K562 (cell line): ENCODE data around the gene ARMCX5. TPM values are rescaled to one million over a fixed set of nuclear protein-coding genes. Genes with fewer than 3 reads are reported as not detected.
A peak's percentile ranks its signal among the peaks of the same experiment; 100 is the strongest.

ENCODE experiments used
- ATAC-seq: fragments of 200-7000 bp; cut with Tn5 transposase; 3 replicates; pipeline ENCODE4 v1.9.1; 2020; ENCODE audit warnings: moderate library complexity
- BruUV-seq: library from RNA; stranded (reverse); fragments of 400-500 nt; replicated peaks from 2 replicates; lab custom pipeline; 2021; lab: Mats Ljungman, UMichigan
- CTCF ChIA-PET: fragments of 300-600 bp; formaldehyde crosslinking; extraction: SDS; loops from one replicate; lab custom pipeline; 2021; ENCODE audit warnings: low intra/inter-chr PET ratio; lab: Yijun Ruan, JAX
- POLR2A ChIA-PET: fragments of 300-600, 350-650 bp; sonication (Branson Sonifier 250); formaldehyde crosslinking; extraction: SDS; loops from one replicate; lab custom pipeline; 2021; ENCODE audit warnings: antibody characterized with exemption, inconsistent platforms; lab: Yijun Ruan, JAX
- DNase-seq, 4 experiments: peaks; one replicate each; pipeline versions ENCODE4 v3.0.0 to v3.0.0-alpha.2; 2011 to 2018; ENCODE audit warnings: low spot score in 3 of 4, mixed read lengths in 3 of 4; ENCODE audit errors: extremely low read depth in 1 of 4
- FAIRE-seq: peaks from 2 replicates; lab custom pipeline; 2011; peaks lifted over from hg19 to GRCh38; lab: Jason Lieb, UNC
- H2AFZ ChIP-seq: 2 replicates; pipeline ENCODE4 v1.6.0; 2011; ENCODE audit warnings: low read depth, low read length, control low read depth, inconsistent platforms
- H3K27ac ChIP-seq: fragments of 200-600 bp; 3 replicates; pipeline ENCODE4 v1.8.0; 2011; ENCODE audit warnings: low read depth, mild to moderate bottlenecking, control low read depth, inconsistent platforms, low read length, moderate library complexity, mixed read lengths; ENCODE audit errors: extremely low read depth
- H3K27me3 ChIP-seq, 2 experiments: fragments of 300-600 bp in 1 of 2; 2 replicates in 1 of 2; 3 replicates in 1 of 2; pipeline versions ENCODE4 v1.6.0 to v1.8.0; 2011; ENCODE audit warnings: inconsistent platforms in 2 of 2, low read length in 2 of 2, mild to moderate bottlenecking in 1 of 2, mixed read lengths in 1 of 2, moderate library complexity in 1 of 2; ENCODE audit not compliant: control insufficient read depth in 2 of 2, insufficient read depth in 2 of 2
- H3K36me3 ChIP-seq: fragments of 300-600 bp; 3 replicates; pipeline ENCODE4 v1.8.0; 2011; ENCODE audit warnings: mild to moderate bottlenecking, low read length, inconsistent platforms; ENCODE audit not compliant: control insufficient read depth, insufficient read depth
- H3K4me1 ChIP-seq, 2 experiments: fragments of 200-600 bp in 1 of 2; replicated peaks in 1 of 2; 2 replicates in 1 of 2; 3 replicates in 1 of 2; pipeline versions ENCODE4 v1.5.1 to v1.8.0; 2011; ENCODE audit warnings: inconsistent platforms in 2 of 2, low read length in 2 of 2, mild to moderate bottlenecking in 1 of 2, mixed read lengths in 1 of 2, moderate library complexity in 1 of 2; ENCODE audit not compliant: control insufficient read depth in 2 of 2, insufficient read depth in 2 of 2
- H3K4me2 ChIP-seq: 2 replicates; pipeline ENCODE4 v1.6.1; 2011; ENCODE audit warnings: low read length, control low read depth, inconsistent platforms, mixed read lengths; ENCODE audit not compliant: insufficient read depth
- H3K4me3 ChIP-seq: fragments of 200-600 bp; sonication (generic), shearing (Covaris generic); 2 replicates; pipeline ENCODE4 v1.5.1; 2016; ENCODE audit warnings: control low read depth, inconsistent platforms
- H3K79me2 ChIP-seq: fragments of 200-600 bp; 3 replicates; pipeline ENCODE4 v1.8.0; 2011; ENCODE audit warnings: low read length, inconsistent platforms; ENCODE audit not compliant: control insufficient read depth, insufficient read depth
- H3K9ac ChIP-seq, 2 experiments: 2 replicates each; pipeline versions ENCODE4 v1.6.0 to v1.6.1; 2011; ENCODE audit warnings: low read depth in 2 of 2, low read length in 2 of 2, control low read depth in 1 of 2, inconsistent platforms in 1 of 2, mild to moderate bottlenecking in 1 of 2, mixed read lengths in 1 of 2; ENCODE audit not compliant: insufficient read depth in 1 of 2
- H3K9me1 ChIP-seq: one replicate; pipeline ENCODE4 v1.6.0; 2011; ENCODE audit warnings: inconsistent platforms, mild to moderate bottlenecking, low read length, moderate library complexity; ENCODE audit not compliant: control insufficient read depth, insufficient read depth
- H3K9me3 ChIP-seq: replicated peaks from 2 replicates; pipeline ENCODE4 v1.5.1; 2011; ENCODE audit warnings: low read depth, low read length, inconsistent platforms; ENCODE audit not compliant: control insufficient read depth, insufficient read depth
- H4K20me1 ChIP-seq: replicated peaks from 2 replicates; pipeline ENCODE4 v1.6.1; 2011; ENCODE audit warnings: low read length, inconsistent platforms, mixed read lengths; ENCODE audit not compliant: control insufficient read depth, insufficient read depth
- CBFA2T3 ChIP-seq: fragments of 450-650 bp; IDR thresholded peaks from 2 replicates; pipeline ENCODE4 v1.6.1; 2017
- CCAR2 ChIP-seq: fragments of 200-400 bp; formaldehyde crosslinking; IDR thresholded peaks from 2 replicates; pipeline ENCODE4 v1.6.1; 2017; ENCODE audit warnings: mild to moderate bottlenecking, low read depth, low read length
- CEBPZ ChIP-seq: fragments of 150-350 bp; IDR thresholded peaks from 2 replicates; pipeline ENCODE4 v1.6.1; 2014; ENCODE audit warnings: low read depth, mild to moderate bottlenecking, low read length, borderline replicate concordance
- IFI16 ChIP-seq: fragments of 250-450 bp; sonication (Bioruptor Pico); IDR thresholded peaks from 2 replicates; pipeline ENCODE4 v2.1.2; 2022; ENCODE audit warnings: mild to moderate bottlenecking, inconsistent platforms
- MTA2 ChIP-seq: fragments of 450-650 bp; IDR thresholded peaks from 2 replicates; pipeline ENCODE4 v1.6.1; 2016; ENCODE audit warnings: low read depth
- PTBP1 ChIP-seq: fragments of 200-400 bp; formaldehyde crosslinking; IDR thresholded peaks from 2 replicates; pipeline ENCODE4 v1.6.1; 2017; ENCODE audit warnings: low read depth, low read length
- SREBF2 ChIP-seq: sonication (generic); formaldehyde crosslinking; IDR thresholded peaks from 2 replicates; pipeline ENCODE4 v1.4.0; 2020; ENCODE audit warnings: mild to moderate bottlenecking, missing genetic modification reagents
- SRSF1 ChIP-seq: fragments of 200-400 bp; formaldehyde crosslinking; IDR thresholded peaks from 2 replicates; pipeline ENCODE4 v1.6.1; 2017; ENCODE audit warnings: mild to moderate bottlenecking, low read depth, low read length, moderate library complexity
- TCF7 ChIP-seq: sonication (generic); IDR thresholded peaks from 2 replicates; pipeline ENCODE4 v1.6.1; 2016; ENCODE audit warnings: antibody characterized with exemption, borderline replicate concordance
- ZNF512 ChIP-seq: IDR thresholded peaks from 2 replicates; pipeline ENCODE4 v1.6.1; 2016; ENCODE audit warnings: missing genetic modification characterization, missing compliant biosample characterization
- WGBS: fragments of 100-300 bp; shearing (Covaris generic); methylation state at CpG from one replicate; pipeline ENCODE4 v1.1.6; 2016; ENCODE audit warnings: low coverage, mixed read lengths; ENCODE audit not compliant: insufficient coverage; ENCODE audit errors: missing lambda C conversion rate; 5-methylcytosine and 5-hydroxymethylcytosine counted together
- in situ Hi-C: fragments of 300-500 bp; cut with MboI; formaldehyde crosslinking; loops from 4 replicates; pipeline ENCODE4 v1.15.0; 2018; ENCODE audit warnings: inconsistent platforms, mixed read lengths
- intact Hi-C: fragments of 100-400 bp; cut with micrococcal nuclease; formaldehyde crosslinking; loops from 2 replicates; pipeline ENCODE4 v1.14.2; 2022
- polyA plus RNA-seq, 8 experiments: library from polyadenylated mRNA; depleted of rRNA in 4 of 8; stranded (reverse) in 5 of 8; unstranded in 3 of 8; fragments of >200 nt; fragmentation: Nextera tagmentation in 2 of 8; fragmentation: Illumina TruSeq in 1 of 8; extraction: Ambion mirVana in 2 of 8; extraction: Trizol in 1 of 8; gene quantifications; 2 replicates each; pipeline versions ENCODE4 v1.2.1 to v1.2.3, GENCODE V29; 2011 to 2014; ENCODE audit warnings: inconsistent platforms in 1 of 8, missing spikeins in 1 of 8
- total RNA-seq, 7 experiments: library from RNA; depleted of rRNA in 6 of 7; stranded (reverse); fragments of >200 nt in 6 of 7; fragmentation: Illumina TruSeq in 2 of 7; extraction: Trizol in 2 of 7; gene quantifications; 2 replicates each; pipeline versions ENCODE4 v1.2.1 to v1.2.3, GENCODE V29; 2011 to 2021; ENCODE audit warnings: low replicate concordance in 1 of 7

Gene ARMCX5
- total and polyA plus RNA-seq, 9 of the 15 experiments (the other 6 are each of a cell fraction or from before 2014, with no cell fraction given): 13.4 to 29.4 (median 17.3) TPM

GRCh38 chrX:102599951-102600579 lies 750 bp downstream of the ARMCX5 start:
- CTCF ChIA-PET: no interaction called here
- DNase-seq: peak in 2 of 4 experiments; percentile 4 to 8
- POLR2A ChIA-PET: interaction anchor here (0.5 to 1.1 kb wide), 4 partner anchors 50 to 231 kb away, joined by 3 to 4 read pairs (median 3); no protein-coding TSS in a partner anchor

GRCh38 chrX:102604327-102604726 lies 5.0 kb downstream of the ARMCX5 start:
- Histone ChIP-seq H3K79me2 (peaks cover 11% of the 10 kb centered on the region; the same call in 1 of the 3 replicates), H3K9ac (no peak overlapping the region), H3K27me3 (no peaks in the 10 kb centered on the region), H3K9me3 (no peaks in the 10 kb centered on the region), H3K4me2 (no peak overlapping the region), H3K27ac (no peak overlapping the region), H3K4me1 (no peaks in the 10 kb centered on the region), H3K9me1 (no peaks in the 10 kb centered on the region), H4K20me1 (no peaks in the 10 kb centered on the region), H3K4me3 (no peak overlapping the region), H3K36me3 (peaks cover 9% of the 10 kb centered on the region; the same call in 1 of the 3 replicates), H2AFZ (no peak overlapping the region)
- DNase-seq (no peak), ATAC-seq (no peak; the same call in 2 of the 3 replicates), FAIRE-seq (no peak)
- TF ChIP-seq SRSF1: no peak
- TF ChIP-seq CEBPZ: no peak
- no peak for TF ChIP-seq ZNF512 (tag)
- no peak for TF ChIP-seq SREBF2 (CRISPR knock-in tag)
- no peak for TF ChIP-seq CBFA2T3
- no peak for TF ChIP-seq IFI16
- TF ChIP-seq MTA2: no peak
- TF ChIP-seq PTBP1: no peak
- in situ Hi-C loops: no loop called here
- intact Hi-C loops: no loop called here
- POLR2A ChIA-PET: no interaction called here
- BruUV-seq: no TSS peak
- 29% methylated on average over 1 of the region's 1 CpG for WGBS
- CTCF ChIA-PET: no interaction called here

More at GRCh38 chrX:102599951-102600579, 750 bp downstream of the ARMCX5 start:
- peak overlapping the region; percentile 79 to 93; a peak in 3 of 4 replicates for H3K9ac ChIP-seq
- H3K9me3 ChIP-seq: no peaks in the 10 kb centered on the region
- H3K79me2 ChIP-seq: peaks cover 11% of the 10 kb centered on the region; the same call in 1 of the 3 replicates
- in situ Hi-C loops: no loop called here
- 4% methylated on average over 5 of the region's 6 CpGs for WGBS
- H3K4me3 ChIP-seq: peak overlapping the region; percentile 50
- no peaks in the 10 kb centered on the region for H3K9me1 ChIP-seq
- ATAC-seq (peak; percentile 42), FAIRE-seq (no peak)
- H3K27ac ChIP-seq: peak overlapping the region; percentile 69
- TF ChIP-seq CCAR2 (no peak), TCF7 (no peak)
- no peaks in the 10 kb centered on the region for H3K27me3 ChIP-seq
- peaks cover 9% of the 10 kb centered on the region; the same call in 1 of the 3 replicates for H3K36me3 ChIP-seq
- H3K4me1 ChIP-seq: no peaks in the 10 kb centered on the region
- peak overlapping the region; percentile 91 for H2AFZ ChIP-seq
- BruUV-seq: TSS peak; percentile 68
- intact Hi-C loops: loop anchor here (10.0 kb wide), 1 partner anchor 115 kb away; the partner anchor contains the start of gene GPRASP2
- H3K4me2 ChIP-seq: peak overlapping the region; percentile 88
- H4K20me1 ChIP-seq: no peaks in the 10 kb centered on the region
